Measurements from ENCODE around the gene FAM210B.
"Not testable (repeated sequence)": the region's sequence is repeated elsewhere in the genome, so short reads cannot be mapped to it uniquely, and the experiment has no call there.

Gene FAM210B

GRCh38 chr20:56358600-56359211 is at the start of gene FAM210B:
TSS of gene FAM210B (plus strand) at chr20:56358974. CDS start at chr20:56359006, 32 bp downstream.
- DNase-seq: peak; percentile 36

GRCh38 chr20:56316051-56316450 is 42.7 kb upstream of the FAM210B start:
- no peak for DNase-seq

GRCh38 chr20:56316483-56316882 is 42.3 kb upstream of the FAM210B start:
- DNase-seq: no peak

- no peak for DNase-seq
These were observed 36.1 kb upstream of the FAM210B start for GRCh38 chr20:56322681-56323080.

- no peak for DNase-seq
These were observed 35.6 kb upstream of the FAM210B start for GRCh38 chr20:56323206-56323605.

GRCh38 chr20:56323656-56324055 is 35.1 kb upstream of the FAM210B start:
- DNase-seq: no peak

- DNase-seq: no peak
These were observed 34.0 kb upstream of the FAM210B start for GRCh38 chr20:56324806-56325205.

GRCh38 chr20:56328861-56329260 is 29.9 kb upstream of the FAM210B start:
- no peak for DNase-seq

- DNase-seq: not testable (repeated sequence)
These were observed 22.1 kb upstream of the FAM210B start for GRCh38 chr20:56336709-56337108.

- no peak for DNase-seq
These were observed 16.0 kb upstream of the FAM210B start for GRCh38 chr20:56342783-56343182.

- DNase-seq: no peak
These were observed 14.9 kb upstream of the FAM210B start for GRCh38 chr20:56343861-56344381.

- DNase-seq: no peak
These were observed 12.9 kb upstream of the FAM210B start for GRCh38 chr20:56345911-56346310.

GRCh38 chr20:56347628-56348304 is 11.0 kb upstream of the FAM210B start:
- no peak for DNase-seq

GRCh38 chr20:56348305-56348693 is 10.5 kb upstream of the FAM210B start:
- DNase-seq: no peak

- DNase-seq: no peak
These were observed 10.0 kb upstream of the FAM210B start for GRCh38 chr20:56348746-56349145.

GRCh38 chr20:56350842-56351241 is 7.9 kb upstream of the FAM210B start:
- no peak for DNase-seq

- DNase-seq: no peak
These were observed 6.3 kb upstream of the FAM210B start for GRCh38 chr20:56352345-56353055.

- DNase-seq: no peak
These were observed 5.4 kb upstream of the FAM210B start for GRCh38 chr20:56353356-56353755.

GRCh38 chr20:56358070-56358469 is 704 bp upstream of the FAM210B start:
- no peak for DNase-seq

- no peak for DNase-seq
These were observed 698 bp downstream of the FAM210B start for GRCh38 chr20:56359212-56360132.

GRCh38 chr20:56360133-56360907 is 1.5 kb downstream of the FAM210B start:
- DNase-seq: no peak

GRCh38 chr20:56360908-56361205 is 2.1 kb downstream of the FAM210B start:
- DNase-seq: no peak

Data from GF-D8 (cell line).